Testis (tissue), 3 donors: ENCODE results near the gene CRELD1. TPM values are rescaled to one million over a fixed set of nuclear protein-coding genes. Genes with fewer than 3 reads are reported as not detected.
A peak's percentile ranks its signal among the peaks of the same experiment; 100 is the strongest.

ENCODE experiments used
- DNase-seq: peaks from one replicate; pipeline ENCODE4 v3.0.0-alpha.2; 2019
- H3K27ac ChIP-seq, 2 donors: fragments of 200-600 bp; sonication (generic); one replicate each; pipeline ENCODE4 v1.5.1; 2019
- H3K27me3 ChIP-seq: fragments of 200-600 bp; sonication (generic); one replicate; pipeline ENCODE4 v1.5.1; 2019
- H3K36me3 ChIP-seq: fragments of 200-600 bp; sonication (generic); one replicate; pipeline ENCODE4 v1.5.1; 2017; ENCODE audit warnings: low read depth; ENCODE audit errors: missing control alignments
- H3K4me1 ChIP-seq: fragments of 200-600 bp; sonication (generic); one replicate; pipeline ENCODE4 v1.5.1; 2019
- H3K4me3 ChIP-seq, 2 donors: fragments of 200-600 bp; sonication (generic); one replicate each; pipeline ENCODE4 v1.5.1; 2017 to 2019
- H3K9me3 ChIP-seq: fragments of 200-600 bp; sonication (generic); one replicate; pipeline ENCODE4 v1.5.1; 2017
- POLR2A ChIP-seq: fragments of 450-650 bp; IDR thresholded peaks from one replicate; pipeline ENCODE4 v1.6.1; 2017; ENCODE audit warnings: antibody characterized with exemption, mild to moderate bottlenecking, moderate library complexity
- WGBS, 2 donors: methylation state at CpG; one replicate each; pipeline ENCODE4 v1.1.5; 2018; 5-methylcytosine and 5-hydroxymethylcytosine counted together
- intact Hi-C: fragments of 100-400 bp; cut with DNase I; formaldehyde crosslinking; loops from one replicate; pipeline ENCODE4 v1.15.1; 2023; ENCODE audit warnings: low total_unique reads
- polyA plus RNA-seq: library from polyadenylated mRNA; stranded (reverse); fragments of 350-450 nt; fragmentation: Illumina TruSeq; extraction: RNeasy Lipid Tissue Mini Kit (QIAGEN cat#74804); gene quantifications from one replicate; pipeline ENCODE4 v1.2.3, GENCODE V29; 2014; ENCODE audit warnings: low read depth, low replicate concordance; ENCODE audit not compliant: insufficient read depth
- total RNA-seq, 2 donors: library from RNA; depleted of rRNA; stranded (reverse); fragments of >200 nt; gene quantifications; one replicate each; pipeline ENCODE4 v1.2.3, GENCODE V29; 2016
- TF ChIP-seq, protein P1 (sequence below), 3 experiments: fragments of 450-650 bp in 2 of 3; fragments of 200-600 bp in 1 of 3; sonication (generic) in 1 of 3; IDR thresholded peaks; one replicate each; pipeline ENCODE4 v1.5.1; 2016 to 2019; ENCODE audit warnings: antibody characterized with exemption in 3 of 3, mild to moderate bottlenecking in 2 of 3, moderate library complexity in 1 of 3

The CRELD1 gene
- total and polyA plus RNA-seq, 3 donors from 2014 or later: 34.9 to 65.7 (median 37.1) TPM

DNA sequence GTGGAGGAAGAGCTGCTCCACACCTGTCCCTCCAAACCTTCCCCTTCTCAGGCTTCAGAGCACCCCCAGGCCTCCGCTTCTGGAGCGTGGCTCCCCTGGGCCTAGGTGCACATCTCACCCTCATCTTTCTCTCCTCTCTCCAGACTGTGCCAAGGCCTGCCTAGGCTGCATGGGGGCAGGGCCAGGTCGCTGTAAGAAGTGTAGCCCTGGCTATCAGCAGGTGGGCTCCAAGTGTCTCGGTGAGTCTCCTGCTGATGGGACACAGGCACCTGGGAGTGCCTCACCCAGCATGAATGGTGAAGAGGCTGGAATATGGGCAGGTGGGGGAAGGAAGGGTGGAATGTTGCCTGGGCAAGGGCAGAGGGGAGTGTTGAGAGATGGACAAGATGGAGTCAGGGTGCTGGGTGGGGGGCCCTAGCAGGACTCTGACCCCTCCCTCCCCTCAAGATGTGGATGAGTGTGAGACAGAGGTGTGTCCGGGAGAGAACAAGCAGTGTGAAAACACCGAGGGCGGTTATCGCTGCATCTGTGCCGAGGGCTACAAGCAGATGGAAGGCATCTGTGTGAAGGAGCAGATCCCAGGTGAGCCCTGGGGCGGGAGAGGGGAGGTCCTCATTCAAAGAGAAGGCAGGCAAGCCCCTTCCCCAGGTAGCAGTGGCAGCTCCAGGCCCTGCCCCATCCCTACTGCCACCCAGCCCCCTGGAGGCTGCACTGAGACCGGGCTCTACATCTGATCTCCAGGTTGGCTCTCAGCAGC, 9.5 kb downstream of the CRELD1 start:
- H3K27me3 ChIP-seq: no peaks in the 10 kb centered on the region
- H3K4me1 ChIP-seq: peaks cover 4% of the 10 kb centered on the region
- no peaks in the 10 kb centered on the region for H3K9me3 ChIP-seq
- H3K36me3 ChIP-seq: no peaks in the 10 kb centered on the region
- H3K27ac ChIP-seq: no peak overlapping the region
- no peak for TF ChIP-seq POLR2A
- TF ChIP-seq, protein P1, sequence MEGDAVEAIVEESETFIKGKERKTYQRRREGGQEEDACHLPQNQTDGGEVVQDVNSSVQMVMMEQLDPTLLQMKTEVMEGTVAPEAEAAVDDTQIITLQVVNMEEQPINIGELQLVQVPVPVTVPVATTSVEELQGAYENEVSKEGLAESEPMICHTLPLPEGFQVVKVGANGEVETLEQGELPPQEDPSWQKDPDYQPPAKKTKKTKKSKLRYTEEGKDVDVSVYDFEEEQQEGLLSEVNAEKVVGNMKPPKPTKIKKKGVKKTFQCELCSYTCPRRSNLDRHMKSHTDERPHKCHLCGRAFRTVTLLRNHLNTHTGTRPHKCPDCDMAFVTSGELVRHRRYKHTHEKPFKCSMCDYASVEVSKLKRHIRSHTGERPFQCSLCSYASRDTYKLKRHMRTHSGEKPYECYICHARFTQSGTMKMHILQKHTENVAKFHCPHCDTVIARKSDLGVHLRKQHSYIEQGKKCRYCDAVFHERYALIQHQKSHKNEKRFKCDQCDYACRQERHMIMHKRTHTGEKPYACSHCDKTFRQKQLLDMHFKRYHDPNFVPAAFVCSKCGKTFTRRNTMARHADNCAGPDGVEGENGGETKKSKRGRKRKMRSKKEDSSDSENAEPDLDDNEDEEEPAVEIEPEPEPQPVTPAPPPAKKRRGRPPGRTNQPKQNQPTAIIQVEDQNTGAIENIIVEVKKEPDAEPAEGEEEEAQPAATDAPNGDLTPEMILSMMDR (IDR thresholded peaks at IDR 0.05): no peak
- 79 to 82% methylated on average over 6 to 11 of the region's 11 CpGs for WGBS, 2 donors
- H3K4me3 ChIP-seq: no peak overlapping the region
- no peak for DNase-seq
- intact Hi-C loops: no loop called here

DNA sequence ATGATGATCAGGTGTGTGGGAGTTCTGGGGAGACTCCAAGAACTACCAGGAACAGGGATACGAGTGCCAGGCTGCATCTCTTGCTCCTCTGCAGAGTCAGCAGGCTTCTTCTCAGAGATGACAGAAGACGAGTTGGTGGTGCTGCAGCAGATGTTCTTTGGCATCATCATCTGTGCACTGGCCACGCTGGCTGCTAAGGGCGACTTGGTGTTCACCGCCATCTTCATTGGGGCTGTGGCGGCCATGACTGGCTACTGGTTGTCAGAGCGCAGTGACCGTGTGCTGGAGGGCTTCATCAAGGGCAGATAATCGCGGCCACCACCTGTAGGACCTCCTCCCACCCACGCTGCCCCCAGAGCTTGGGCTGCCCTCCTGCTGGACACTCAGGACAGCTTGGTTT, 10.6 kb downstream of the CRELD1 start:
- no peak overlapping the region for H3K4me3 ChIP-seq
- DNase-seq: no peak
- 85% methylated on average over 6 to 11 of the region's 11 CpGs for WGBS, 2 donors
- peaks cover 4% of the 10 kb centered on the region for H3K4me1 ChIP-seq
- no peaks in the 10 kb centered on the region for H3K9me3 ChIP-seq
- intact Hi-C loops: no loop called here
- no peak overlapping the region for H3K27ac ChIP-seq
- no peaks in the 10 kb centered on the region for H3K36me3 ChIP-seq
- H3K27me3 ChIP-seq: no peaks in the 10 kb centered on the region
- no peak for TF ChIP-seq POLR2A
- TF ChIP-seq, protein P1 (IDR thresholded peaks at IDR 0.05): no peak

- 60 to 66% methylated on average over 10 of the region's 10 CpGs for WGBS, 2 donors
- H3K27me3 ChIP-seq: no peaks in the 10 kb centered on the region
- no peaks in the 10 kb centered on the region for H3K9me3 ChIP-seq
- no peaks in the 10 kb centered on the region for H3K36me3 ChIP-seq
- intact Hi-C loops: no loop called here
- H3K27ac ChIP-seq: no peak overlapping the region
- no peak overlapping the region for H3K4me3 ChIP-seq
- H3K4me1 ChIP-seq: peaks cover 4% of the 10 kb centered on the region
- no peak for TF ChIP-seq POLR2A
- TF ChIP-seq, protein P1 (IDR thresholded peaks at IDR 0.05): no peak
- no peak for DNase-seq
Measured at GRCh38 chr3:9945358-9945757, 11.7 kb downstream of the CRELD1 start.

DNA sequence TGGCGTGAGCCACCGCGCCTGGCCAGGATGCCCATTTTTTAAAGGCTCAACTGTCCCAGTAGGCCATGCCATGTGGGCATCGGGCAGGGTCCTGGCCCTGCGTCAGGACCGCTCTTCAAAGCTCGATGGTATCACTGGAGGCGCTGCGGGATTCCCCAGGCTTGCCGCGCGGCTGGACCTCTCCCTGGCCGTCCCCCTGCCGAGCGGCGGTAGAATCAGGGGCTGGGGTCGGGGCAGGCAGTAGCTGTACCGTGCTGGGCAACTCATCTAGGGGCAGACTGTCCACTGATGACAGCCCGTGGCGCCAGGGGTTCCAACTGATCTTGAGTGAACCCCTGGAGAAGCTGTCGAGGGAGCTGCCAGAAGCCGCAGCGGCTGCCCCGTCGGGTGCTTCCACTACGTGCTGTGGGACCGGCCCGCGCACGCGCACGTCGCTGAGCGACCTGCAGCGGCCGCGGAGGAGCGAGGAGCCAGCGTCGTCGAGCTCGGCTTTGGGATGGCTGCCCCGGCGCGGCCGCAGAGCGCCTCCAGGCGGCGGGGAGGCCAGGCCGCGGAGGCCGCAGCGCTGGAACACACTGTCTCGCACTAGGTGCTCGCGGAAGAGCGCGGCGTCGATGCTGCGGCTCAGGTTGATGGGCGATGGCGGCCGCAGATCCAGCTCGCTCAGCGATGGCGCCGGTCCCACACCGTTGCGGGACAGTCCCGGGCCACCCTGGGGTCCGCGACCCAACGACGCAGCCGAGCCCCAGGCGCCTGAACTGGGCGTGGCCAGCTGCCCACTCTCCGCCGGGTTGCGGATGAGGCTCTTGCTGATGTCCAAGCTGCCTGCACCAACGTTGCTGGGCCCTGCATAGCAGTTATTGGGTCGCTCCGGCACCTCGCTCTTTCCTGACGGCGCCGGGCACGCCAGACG, 12.7 kb downstream of the CRELD1 start:
- Histone ChIP-seq H3K27ac (peak overlapping the region; percentile 78 to 86), H3K4me1 (peaks cover 5% of the 10 kb centered on the region), H3K36me3 (no peaks in the 10 kb centered on the region), H3K27me3 (no peaks in the 10 kb centered on the region), H3K9me3 (no peaks in the 10 kb centered on the region), H3K4me3 (peak overlapping the region; percentile 58 to 71)
- WGBS, 2 donors: 1 to 5% methylated on average over 17 to 37 of the region's 90 CpGs
- intact Hi-C loops: no loop called here
- DNase-seq: peak; percentile 94
- no peak for TF ChIP-seq POLR2A
- TF ChIP-seq, protein P1 (IDR thresholded peaks at IDR 0.05): peak; percentile 71 to 86 (median 83)
